ENCODE measurements around the gene OGG1.

Gene OGG1

GRCh38 chr3:9781551-9781950, 31.8 kb downstream of the OGG1 start:
- ChIA-PET POLR2A (interaction anchor here (0.7 to 1.1 kb wide), 3 partner anchors 9 to 11 kb away, joined by 3 read pairs; partner anchors contain the start of genes ARPC4, CAMK1 and TADA3), CTCF (interaction anchor here (1.9 to 2.0 kb wide), 2 partner anchors 9 to 165 kb away, joined by 6 to 7 read pairs; no protein-coding TSS in a partner anchor)
- TF ChIP-seq CTCF (IDR thresholded peaks at IDR 0.05; ENCODE audit: insufficient read depth, low read length, missing control alignments), result no peak
- no peak overlapping the region for H3K4me3 ChIP-seq (ENCODE audit: low read depth, low read length)
- no peak for DNase-seq (ENCODE audit: low read depth, low spot score)

DNA sequence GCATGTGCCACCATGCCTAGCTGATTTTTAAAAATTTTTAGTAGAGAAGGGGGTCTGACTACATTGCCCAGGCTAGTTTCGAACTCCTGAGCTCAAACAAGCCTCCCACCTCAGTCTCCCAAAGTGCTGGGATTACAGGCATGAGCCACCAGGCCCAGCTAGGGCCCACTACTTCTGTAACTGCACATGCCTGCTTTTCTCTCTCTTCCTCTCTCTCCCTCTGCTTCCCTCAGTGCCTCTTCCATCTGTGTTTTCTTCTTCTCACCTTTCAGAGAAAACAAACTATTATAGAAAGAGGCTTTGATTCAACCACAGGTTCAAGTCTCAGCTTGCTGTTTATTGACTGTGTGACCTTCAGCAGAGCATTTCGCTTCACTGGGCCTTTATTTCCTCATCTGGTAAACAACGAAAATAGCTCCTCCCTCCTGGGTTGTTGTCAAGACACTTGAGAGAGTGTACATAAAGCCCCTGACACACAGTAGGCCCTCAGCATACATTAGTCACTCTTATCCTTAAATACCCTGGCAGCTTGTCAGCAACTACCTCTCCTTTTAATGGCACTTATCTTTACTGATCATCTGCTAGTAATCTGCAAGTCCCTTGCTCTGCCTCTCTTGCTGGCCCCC, 32.3 kb downstream of the OGG1 start:
- DNase-seq (ENCODE audit: low read depth, low spot score), result no peak
- ChIA-PET POLR2A (interaction anchor here (0.7 to 1.1 kb wide), 3 partner anchors 8 to 12 kb away, joined by 3 read pairs; partner anchors contain the start of genes ARPC4, CAMK1 and TADA3), CTCF (interaction anchor here (1.9 to 2.0 kb wide), 2 partner anchors 9 to 164 kb away, joined by 6 to 7 read pairs; no protein-coding TSS in a partner anchor)
- TF ChIP-seq CTCF (IDR thresholded peaks at IDR 0.05; ENCODE audit: insufficient read depth, low read length, missing control alignments), result no peak
- H3K4me3 ChIP-seq (ENCODE audit: low read depth, low read length), result no peak overlapping the region

GRCh38 chr3:9782770-9783169, 33.0 kb downstream of the OGG1 start:
- CTCF ChIA-PET, result interaction anchor here (0.6 to 1.9 kb wide), 2 partner anchors 164 to 812 kb away, joined by 3 to 6 read pairs; no protein-coding TSS in a partner anchor
- no peak overlapping the region for H3K4me3 ChIP-seq (ENCODE audit: low read depth, low read length)
- no peak for TF ChIP-seq CTCF (IDR thresholded peaks at IDR 0.05; ENCODE audit: insufficient read depth, low read length, missing control alignments)
- DNase-seq (ENCODE audit: low read depth, low spot score), result no peak
- POLR2A ChIA-PET, result no interaction called here

GRCh38 chr3:9783954-9784353, 34.2 kb downstream of the OGG1 start:
- POLR2A ChIA-PET, result interaction anchor here (1.6 kb wide), 1 partner anchor 9 kb away, joined by 3 read pairs; the partner anchor contains the start of genes ARPC4 and TADA3
- TF ChIP-seq CTCF (IDR thresholded peaks at IDR 0.05; ENCODE audit: insufficient read depth, low read length, missing control alignments), result no peak
- no peak overlapping the region for H3K4me3 ChIP-seq (ENCODE audit: low read depth, low read length)
- CTCF ChIA-PET, result no interaction called here
- DNase-seq (ENCODE audit: low read depth, low spot score), result no peak

- no peak for TF ChIP-seq CTCF (IDR thresholded peaks at IDR 0.05; ENCODE audit: insufficient read depth, low read length, missing control alignments)
- CTCF ChIA-PET, result no interaction called here
- DNase-seq (ENCODE audit: low read depth, low spot score), result no peak
- POLR2A ChIA-PET, result interaction anchor here (1.6 kb wide), 1 partner anchor 8 kb away, joined by 3 read pairs; the partner anchor contains the start of genes ARPC4 and TADA3
- H3K4me3 ChIP-seq (ENCODE audit: low read depth, low read length), result no peak overlapping the region
Measured at GRCh38 chr3:9784965-9785364, 35.2 kb downstream of the OGG1 start.

DNA sequence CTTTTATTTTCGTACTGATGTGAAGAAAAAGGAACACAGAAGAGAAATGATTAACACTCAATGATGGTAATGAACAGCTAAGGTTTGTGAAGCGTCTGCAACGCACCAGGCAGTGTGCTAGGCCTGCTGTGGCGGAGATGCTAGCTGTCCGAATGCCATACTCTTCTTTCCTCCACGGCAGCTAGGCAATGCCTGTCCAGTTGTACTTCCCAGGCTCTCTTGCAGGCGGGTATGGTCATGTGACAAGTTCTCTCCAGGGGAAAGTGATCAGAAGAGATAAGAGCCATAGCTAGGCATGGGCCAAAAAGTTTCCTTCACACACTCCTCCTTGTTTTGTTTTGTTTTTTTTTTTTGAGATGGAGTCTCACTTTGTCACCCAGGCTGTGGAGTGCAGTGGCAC, 35.9 kb downstream of the OGG1 start:
- no peak overlapping the region for H3K4me3 ChIP-seq (ENCODE audit: low read depth, low read length)
- no peak for TF ChIP-seq CTCF (IDR thresholded peaks at IDR 0.05; ENCODE audit: insufficient read depth, low read length, missing control alignments)
- no peak for DNase-seq (ENCODE audit: low read depth, low spot score)
- POLR2A ChIA-PET, result no interaction called here
- CTCF ChIA-PET, result interaction anchor here (1.4 kb wide), 1 partner anchor 70 kb away, joined by 3 read pairs; no protein-coding TSS in a partner anchor
